ENCODE data around the gene DNAJC11.

DNAJC11 gene

GRCh38 chr1:6635161-6635909, 66.3 kb downstream of the DNAJC11 start:
- H4K8ac ChIP-seq (ENCODE audit: low read length), result no peak overlapping the region
- H2BK5ac ChIP-seq (ENCODE audit: low read depth, low read length, poor library complexity, severe bottlenecking), result no peak overlapping the region
- no peaks in the 10 kb centered on the region for H3K9me3 ChIP-seq (ENCODE audit: control insufficient read depth, low read length)
- H2AFZ ChIP-seq (ENCODE audit: low read depth, low read length), result no peak overlapping the region
- H3K9ac ChIP-seq (ENCODE audit: low read length), result no peak overlapping the region
- H3K18ac ChIP-seq (ENCODE audit: low read depth in 1 of 2, low read length in 2 of 2), result no peak overlapping the region
- H3K27me3 ChIP-seq (ENCODE audit: control insufficient read depth in 1 of 2, insufficient read depth in 1 of 2, low read length in 2 of 2), result no peaks in the 10 kb centered on the region
- H3K79me1 ChIP-seq (replicated peaks; ENCODE audit: low read length, poor library complexity, severe bottlenecking), result peaks cover 5% of the 10 kb centered on the region
- H3K4ac ChIP-seq (ENCODE audit: low read depth in 1 of 2, low read length in 2 of 2), result no peak overlapping the region
- no peak overlapping the region for H3K4me3 ChIP-seq (ENCODE audit: insufficient read depth in 1 of 2, low read depth in 1 of 2, low read length in 2 of 2)
- H4K91ac ChIP-seq (ENCODE audit: low read length), result no peak overlapping the region
- 95% methylated on average over 19 of the region's 20 CpGs for WGBS
- H3K36me3 ChIP-seq (ENCODE audit: control insufficient read depth in 1 of 2, insufficient read depth in 2 of 2, low read depth in 1 of 2, low read length in 2 of 2), result peaks cover 78 to 86% of the 10 kb centered on the region in 2 experiments
- no peak overlapping the region for H3K14ac ChIP-seq (ENCODE audit: low read length in 2 of 2)
- no peak overlapping the region for H3K4me2 ChIP-seq (ENCODE audit: low read length, poor library complexity, severe bottlenecking)
- peaks cover 2% of the 10 kb centered on the region for H3K4me1 ChIP-seq (ENCODE audit: control insufficient read depth, insufficient read depth, low read depth, low read length)
- H3K23ac ChIP-seq (ENCODE audit: low read length in 2 of 2), result no peak overlapping the region
- DNase-seq, result no peak
- H2AK5ac ChIP-seq (ENCODE audit: low read length, severe bottlenecking), result no peak overlapping the region
- no peak overlapping the region for H2BK15ac ChIP-seq (ENCODE audit: low read depth, poor library complexity, severe bottlenecking)
- no peak overlapping the region for H2BK12ac ChIP-seq (ENCODE audit: low read length in 2 of 2)
- H2BK120ac ChIP-seq (ENCODE audit: low read depth, low read length), result no peak overlapping the region
- no peak overlapping the region for H3K27ac ChIP-seq (ENCODE audit: low read length, poor library complexity, severe bottlenecking)

GRCh38 chr1:6634371-6635052, 67.1 kb downstream of the DNAJC11 start:
- Histone ChIP-seq H3K4me2 (ENCODE audit: low read length, poor library complexity, severe bottlenecking) (no peak overlapping the region), H3K9ac (ENCODE audit: low read length) (no peak overlapping the region), H3K4ac (ENCODE audit: low read depth in 1 of 2, low read length in 2 of 2) (no peak overlapping the region), H3K4me3 (ENCODE audit: insufficient read depth in 1 of 2, low read depth in 1 of 2, low read length in 2 of 2) (no peak overlapping the region), H3K79me1 (replicated peaks; ENCODE audit: low read length, poor library complexity, severe bottlenecking) (peaks cover 12% of the 10 kb centered on the region), H2BK5ac (ENCODE audit: low read depth, low read length, poor library complexity, severe bottlenecking) (no peak overlapping the region), H4K91ac (ENCODE audit: low read length) (peak overlapping the region; percentile 53), H3K27me3 (ENCODE audit: control insufficient read depth in 1 of 2, insufficient read depth in 1 of 2, low read length in 2 of 2) (no peaks in the 10 kb centered on the region), H2AFZ (ENCODE audit: low read depth, low read length) (no peak overlapping the region), H2BK12ac (ENCODE audit: low read length in 2 of 2) (no peak overlapping the region), H2BK120ac (ENCODE audit: low read depth, low read length) (no peak overlapping the region), H3K9me3 (ENCODE audit: control insufficient read depth, low read length) (no peaks in the 10 kb centered on the region), H3K23ac (ENCODE audit: low read length in 2 of 2) (no peak overlapping the region), H3K27ac (ENCODE audit: low read length, poor library complexity, severe bottlenecking) (no peak overlapping the region), H2BK15ac (ENCODE audit: low read depth, poor library complexity, severe bottlenecking) (peak overlapping the region; percentile 4), H3K4me1 (ENCODE audit: control insufficient read depth, insufficient read depth, low read depth, low read length) (peaks cover 2% of the 10 kb centered on the region), H3K18ac (ENCODE audit: low read depth in 1 of 2, low read length in 2 of 2) (no peak overlapping the region), H3K36me3 (ENCODE audit: control insufficient read depth in 1 of 2, insufficient read depth in 2 of 2, low read depth in 1 of 2, low read length in 2 of 2) (peaks cover 78 to 87% of the 10 kb centered on the region in 2 experiments), H3K14ac (ENCODE audit: low read length in 2 of 2) (no peak overlapping the region), H4K8ac (ENCODE audit: low read length) (peak overlapping the region; percentile 24), H2AK5ac (ENCODE audit: low read length, severe bottlenecking) (no peak overlapping the region)
- peak; percentile 40 for DNase-seq
- WGBS, result 87% methylated on average over 29 of the region's 29 CpGs

DNA sequence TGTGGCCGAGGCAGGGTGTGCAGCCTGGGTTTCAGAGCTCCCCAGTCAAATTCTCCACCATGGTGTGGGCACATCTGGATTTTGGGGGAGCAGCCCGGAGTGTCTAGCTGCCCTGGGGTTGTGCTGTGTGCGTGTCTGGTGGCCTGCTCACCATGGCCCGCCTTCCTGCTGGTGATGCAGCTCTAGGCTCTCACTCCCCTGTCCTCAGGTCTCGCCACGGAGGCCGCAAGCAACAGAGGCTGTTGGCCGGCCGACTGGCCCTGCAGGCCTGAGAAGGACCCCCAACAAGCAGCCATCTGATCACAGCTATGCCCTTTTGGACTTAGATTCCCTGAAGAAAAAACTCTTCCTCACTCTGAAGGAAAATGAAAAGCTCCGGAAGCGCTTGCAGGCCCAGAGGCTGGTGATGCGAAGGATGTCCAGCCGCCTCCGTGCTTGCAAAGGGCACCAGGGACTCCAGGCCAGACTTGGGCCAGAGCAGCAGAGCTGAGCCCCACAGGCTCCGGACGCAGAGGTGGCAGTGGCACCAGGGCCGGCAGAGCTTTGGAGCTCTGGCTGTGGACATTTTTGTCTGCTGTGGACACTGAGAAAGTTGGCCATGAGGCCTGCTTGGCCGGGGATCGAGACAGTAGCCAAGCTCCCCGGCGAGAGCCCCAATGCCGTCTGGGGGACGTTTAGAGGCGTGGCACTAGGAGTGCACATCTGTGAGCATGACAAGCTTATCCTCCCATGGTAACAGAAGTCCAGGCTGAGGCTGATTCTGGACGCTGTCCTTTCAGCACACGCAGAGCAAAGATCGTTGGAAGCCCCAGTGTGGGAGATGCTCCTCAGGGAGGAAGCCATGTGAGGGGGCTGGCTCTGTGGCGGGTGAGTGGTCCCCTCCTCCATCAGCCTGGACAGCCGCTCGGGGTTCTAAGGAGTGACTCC, 68.8 kb downstream of the DNAJC11 start:
- no peak overlapping the region for H3K4me2 ChIP-seq (ENCODE audit: low read length, poor library complexity, severe bottlenecking)
- H2BK15ac ChIP-seq (ENCODE audit: low read depth, poor library complexity, severe bottlenecking), result no peak overlapping the region
- H3K9me3 ChIP-seq (ENCODE audit: control insufficient read depth, low read length), result no peaks in the 10 kb centered on the region
- DNase-seq, result no peak
- H3K18ac ChIP-seq (ENCODE audit: low read depth in 1 of 2, low read length in 2 of 2), result no peak overlapping the region
- H3K23ac ChIP-seq (ENCODE audit: low read length in 2 of 2), result no peak overlapping the region
- H3K79me1 ChIP-seq (replicated peaks; ENCODE audit: low read length, poor library complexity, severe bottlenecking), result peaks cover 23% of the 10 kb centered on the region
- no peak overlapping the region for H2AK5ac ChIP-seq (ENCODE audit: low read length, severe bottlenecking)
- H2BK5ac ChIP-seq (ENCODE audit: low read depth, low read length, poor library complexity, severe bottlenecking), result no peak overlapping the region
- H3K14ac ChIP-seq (ENCODE audit: low read length in 2 of 2), result no peak overlapping the region
- H3K36me3 ChIP-seq (ENCODE audit: control insufficient read depth in 1 of 2, insufficient read depth in 2 of 2, low read depth in 1 of 2, low read length in 2 of 2), result peaks cover 91 to 93% of the 10 kb centered on the region in 2 experiments
- H3K4me1 ChIP-seq (ENCODE audit: control insufficient read depth, insufficient read depth, low read depth, low read length), result peaks cover 2% of the 10 kb centered on the region
- 94% methylated on average over 30 of the region's 30 CpGs for WGBS
- no peak overlapping the region for H4K8ac ChIP-seq (ENCODE audit: low read length)
- H2BK12ac ChIP-seq (ENCODE audit: low read length in 2 of 2), result no peak overlapping the region
- no peak overlapping the region for H4K91ac ChIP-seq (ENCODE audit: low read length)
- no peaks in the 10 kb centered on the region for H3K27me3 ChIP-seq (ENCODE audit: control insufficient read depth in 1 of 2, insufficient read depth in 1 of 2, low read length in 2 of 2)
- H3K4ac ChIP-seq (ENCODE audit: low read depth in 1 of 2, low read length in 2 of 2), result no peak overlapping the region
- no peak overlapping the region for H2BK120ac ChIP-seq (ENCODE audit: low read depth, low read length)
- H3K4me3 ChIP-seq (ENCODE audit: insufficient read depth in 1 of 2, low read depth in 1 of 2, low read length in 2 of 2), result no peak overlapping the region
- H3K27ac ChIP-seq (ENCODE audit: low read length, poor library complexity, severe bottlenecking), result no peak overlapping the region
- no peak overlapping the region for H3K9ac ChIP-seq (ENCODE audit: low read length)
- H2AFZ ChIP-seq (ENCODE audit: low read depth, low read length), result no peak overlapping the region

DNA sequence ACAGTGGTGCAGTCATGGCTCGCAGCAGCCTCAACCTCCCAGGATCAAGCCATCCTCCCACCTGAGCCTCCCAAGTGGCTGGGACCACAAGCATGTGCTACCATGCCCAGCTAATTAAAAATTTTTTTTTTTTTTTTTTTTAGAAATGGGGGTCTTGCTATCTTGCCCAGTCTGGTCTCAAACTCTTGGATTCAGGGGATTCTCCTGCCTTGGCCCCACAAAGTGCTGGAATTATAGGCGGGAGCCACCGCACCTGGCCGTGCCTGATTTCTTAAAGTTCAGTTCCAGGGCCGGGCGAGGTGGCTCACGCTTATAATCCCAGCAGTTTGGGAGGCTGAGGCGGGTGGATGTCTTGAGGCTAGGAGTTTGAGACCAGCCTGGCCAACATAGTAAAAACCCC, 70.6 kb downstream of the DNAJC11 start:
- no peak overlapping the region for H3K23ac ChIP-seq (ENCODE audit: low read length in 2 of 2)
- no peaks in the 10 kb centered on the region for H3K9me3 ChIP-seq (ENCODE audit: control insufficient read depth, low read length)
- no peak overlapping the region for H2AFZ ChIP-seq (ENCODE audit: low read depth, low read length)
- H4K91ac ChIP-seq (ENCODE audit: low read length), result no peak overlapping the region
- no peak overlapping the region for H3K9ac ChIP-seq (ENCODE audit: low read length)
- H3K36me3 ChIP-seq (ENCODE audit: control insufficient read depth in 1 of 2, insufficient read depth in 2 of 2, low read depth in 1 of 2, low read length in 2 of 2), result peaks cover 85 to 89% of the 10 kb centered on the region in 2 experiments
- H3K4me3 ChIP-seq (ENCODE audit: insufficient read depth in 1 of 2, low read depth in 1 of 2, low read length in 2 of 2), result no peak overlapping the region
- H3K27ac ChIP-seq (ENCODE audit: low read length, poor library complexity, severe bottlenecking), result no peak overlapping the region
- no peak overlapping the region for H3K18ac ChIP-seq (ENCODE audit: low read depth in 1 of 2, low read length in 2 of 2)
- peaks cover 36% of the 10 kb centered on the region for H3K79me1 ChIP-seq (replicated peaks; ENCODE audit: low read length, poor library complexity, severe bottlenecking)
- H2BK12ac ChIP-seq (ENCODE audit: low read length in 2 of 2), result no peak overlapping the region
- H2AK5ac ChIP-seq (ENCODE audit: low read length, severe bottlenecking), result no peak overlapping the region
- no peak for DNase-seq
- no peak overlapping the region for H2BK5ac ChIP-seq (ENCODE audit: low read depth, low read length, poor library complexity, severe bottlenecking)
- H2BK15ac ChIP-seq (ENCODE audit: low read depth, poor library complexity, severe bottlenecking), result no peak overlapping the region
- H4K8ac ChIP-seq (ENCODE audit: low read length), result no peak overlapping the region
- WGBS, result 100% methylated on average over 4 of the region's 8 CpGs
- no peak overlapping the region for H3K4ac ChIP-seq (ENCODE audit: low read depth in 1 of 2, low read length in 2 of 2)
- H2BK120ac ChIP-seq (ENCODE audit: low read depth, low read length), result no peak overlapping the region
- H3K4me1 ChIP-seq (ENCODE audit: control insufficient read depth, insufficient read depth, low read depth, low read length), result peaks cover 6% of the 10 kb centered on the region
- no peaks in the 10 kb centered on the region for H3K27me3 ChIP-seq (ENCODE audit: control insufficient read depth in 1 of 2, insufficient read depth in 1 of 2, low read length in 2 of 2)
- H3K14ac ChIP-seq (ENCODE audit: low read length in 2 of 2), result no peak overlapping the region
- no peak overlapping the region for H3K4me2 ChIP-seq (ENCODE audit: low read length, poor library complexity, severe bottlenecking)
